ENCODE measurements around the gene PTPRK. TPM values are rescaled to one million over a fixed set of nuclear protein-coding genes. Genes with fewer than 3 reads are reported as not detected.

Gene PTPRK
- total and polyA plus RNA-seq, 2 experiments from 2014 or later: 26.9 to 56.4 TPM

- no peak overlapping the region for H2AFZ ChIP-seq
- no peaks in the 10 kb centered on the region for H3K27me3 ChIP-seq (ENCODE audit: insufficient read depth)
- no peak overlapping the region for H3K4me3 Mint-ChIP-seq
Measured at GRCh38 chr6:128303870-128304269, 216.5 kb downstream of the PTPRK start.

More at GRCh38 chr6:128303870-128304269, 216.5 kb downstream of the PTPRK start:
- H3K79me2 ChIP-seq (replicated peaks; ENCODE audit: insufficient read depth): peaks cover 69% of the 10 kb centered on the region
- no peaks in the 10 kb centered on the region; the same call in 2 of the 3 replicates for H3K4me1 Mint-ChIP-seq
- H3K9me2 ChIP-seq (ENCODE audit: insufficient read depth): no peaks in the 10 kb centered on the region
- no peak for TF ChIP-seq ZNF462 (CRISPR knock-in tag; IDR thresholded peaks at IDR 0.05)
- no peak for TF ChIP-seq ZNF114 (CRISPR knock-in tag; IDR thresholded peaks at IDR 0.05)
- TF ChIP-seq JUNB (IDR thresholded peaks at IDR 0.05; ENCODE audit: unreplicated experiment): no peak
- TF ChIP-seq STAT1 (IDR thresholded peaks at IDR 0.05; ENCODE audit: unreplicated experiment): no peak
- TF ChIP-seq REST (IDR thresholded peaks at IDR 0.05; ENCODE audit: unreplicated experiment): no peak
- TF ChIP-seq EZH2phosphoT487 (IDR thresholded peaks at IDR 0.05; ENCODE audit: unreplicated experiment): no peak
- TF ChIP-seq NANOG (IDR thresholded peaks at IDR 0.05; ENCODE audit: borderline replicate concordance): no peak
- no peak for TF ChIP-seq ZNF331 (CRISPR knock-in tag; IDR thresholded peaks at IDR 0.05; ENCODE audit: low read depth)
- H3K27ac ChIP-seq (ENCODE audit: low read depth): no peak overlapping the region
- H3K9me3 Mint-ChIP-seq: peaks cover 4% of the 10 kb centered on the region
- no peak overlapping the region for H3K4me3 ChIP-seq
- no peaks in the 10 kb centered on the region for H4K20me1 ChIP-seq (replicated peaks; ENCODE audit: insufficient read depth)
- DNase-seq (ENCODE audit: low spot score) (no peak), ATAC-seq (no peak)
- H3K4me2 ChIP-seq: no peak overlapping the region
- peaks cover 4% of the 10 kb centered on the region for H3K27me3 Mint-ChIP-seq (ENCODE audit: insufficient read depth, low read depth, poor library complexity)
- no peaks in the 10 kb centered on the region for H3F3A ChIP-seq (replicated peaks; ENCODE audit: low read depth)
- H3K4me1 ChIP-seq (ENCODE audit: insufficient read depth): 0 out of 2 replicates have a peak, but pooled peaks cover 6% of the 10 kb centered on the region
- H3K27ac Mint-ChIP-seq: no peak overlapping the region
- peaks cover 15% of the 10 kb centered on the region; the same call in 2 of the 3 replicates for H3K36me3 Mint-ChIP-seq (ENCODE audit: low read depth)
- H3K36me3 ChIP-seq (ENCODE audit: insufficient read depth): no peaks in the 10 kb centered on the region
